ENCODE measurements around the gene LIX1.

GRCh38 chr5:97150401-97150800, 8.0 kb upstream of the LIX1 start:
- TF ChIP-seq CTCF (IDR thresholded peaks at IDR 0.05; ENCODE audit: poor library complexity, severe bottlenecking) (no peak), EP300 (conservative IDR thresholded peaks at IDR 0.05; ENCODE audit: poor library complexity, severe bottlenecking) (no peak), RAD21 (conservative IDR thresholded peaks at IDR 0.05) (no peak), TAF1 (IDR thresholded peaks at IDR 0.05; ENCODE audit: low read depth) (no peak), MXI1 (conservative IDR thresholded peaks at IDR 0.05; ENCODE audit: poor library complexity, severe bottlenecking) (no peak), POLR2AphosphoS5 (IDR thresholded peaks at IDR 0.05) (no peak), EZH2 (IDR thresholded peaks at IDR 0.05; ENCODE audit: borderline replicate concordance, insufficient read depth, low read length, poor library complexity, severe bottlenecking) (no peak)
- TF ChIP-seq, protein P1, sequence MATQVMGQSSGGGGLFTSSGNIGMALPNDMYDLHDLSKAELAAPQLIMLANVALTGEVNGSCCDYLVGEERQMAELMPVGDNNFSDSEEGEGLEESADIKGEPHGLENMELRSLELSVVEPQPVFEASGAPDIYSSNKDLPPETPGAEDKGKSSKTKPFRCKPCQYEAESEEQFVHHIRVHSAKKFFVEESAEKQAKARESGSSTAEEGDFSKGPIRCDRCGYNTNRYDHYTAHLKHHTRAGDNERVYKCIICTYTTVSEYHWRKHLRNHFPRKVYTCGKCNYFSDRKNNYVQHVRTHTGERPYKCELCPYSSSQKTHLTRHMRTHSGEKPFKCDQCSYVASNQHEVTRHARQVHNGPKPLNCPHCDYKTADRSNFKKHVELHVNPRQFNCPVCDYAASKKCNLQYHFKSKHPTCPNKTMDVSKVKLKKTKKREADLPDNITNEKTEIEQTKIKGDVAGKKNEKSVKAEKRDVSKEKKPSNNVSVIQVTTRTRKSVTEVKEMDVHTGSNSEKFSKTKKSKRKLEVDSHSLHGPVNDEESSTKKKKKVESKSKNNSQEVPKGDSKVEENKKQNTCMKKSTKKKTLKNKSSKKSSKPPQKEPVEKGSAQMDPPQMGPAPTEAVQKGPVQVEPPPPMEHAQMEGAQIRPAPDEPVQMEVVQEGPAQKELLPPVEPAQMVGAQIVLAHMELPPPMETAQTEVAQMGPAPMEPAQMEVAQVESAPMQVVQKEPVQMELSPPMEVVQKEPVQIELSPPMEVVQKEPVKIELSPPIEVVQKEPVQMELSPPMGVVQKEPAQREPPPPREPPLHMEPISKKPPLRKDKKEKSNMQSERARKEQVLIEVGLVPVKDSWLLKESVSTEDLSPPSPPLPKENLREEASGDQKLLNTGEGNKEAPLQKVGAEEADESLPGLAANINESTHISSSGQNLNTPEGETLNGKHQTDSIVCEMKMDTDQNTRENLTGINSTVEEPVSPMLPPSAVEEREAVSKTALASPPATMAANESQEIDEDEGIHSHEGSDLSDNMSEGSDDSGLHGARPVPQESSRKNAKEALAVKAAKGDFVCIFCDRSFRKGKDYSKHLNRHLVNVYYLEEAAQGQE (IDR thresholded peaks at IDR 0.05; ENCODE audit: borderline replicate concordance) = no peak

All from neural cell (in vitro differentiated cells).